T-helper 17 cell (primary cell): Measurements from ENCODE around the gene HGF. TPM values are rescaled to one million over a fixed set of nuclear protein-coding genes. Genes with fewer than 3 reads are reported as not detected.

Experiments
- ATAC-seq: fragments of 150-1000 bp; cut with Tn5 transposase; 2 replicates; pipeline ENCODE4 v1.10.0; 2021; ENCODE audit warnings: mild to moderate bottlenecking, moderate library complexity
- DNase-seq, 3 donors: peaks; one replicate each; pipeline versions ENCODE4 v3.0.0 to v3.0.0-alpha.2; 2020 to 2021
- H3K9me3 ChIP-seq: one replicate; pipeline ENCODE4 v1.7.0; 2013; ENCODE audit warnings: low read length, mild to moderate bottlenecking; ENCODE audit not compliant: control insufficient read depth, poor library complexity, severe bottlenecking
- H3K27ac Mint-ChIP-seq: one replicate; pipeline ENCODE4 v1.8.0; 2022; ENCODE audit warnings: mild to moderate bottlenecking, moderate library complexity, mixed read lengths
- H3K27me3 Mint-ChIP-seq: one replicate; pipeline ENCODE4 v1.8.0; 2022; ENCODE audit warnings: mixed read lengths
- H3K36me3 Mint-ChIP-seq: one replicate; pipeline ENCODE4 v1.8.0; 2022; ENCODE audit warnings: low read depth, mixed read lengths
- H3K4me1 Mint-ChIP-seq: one replicate; pipeline ENCODE4 v1.8.0; 2022; ENCODE audit warnings: mild to moderate bottlenecking, mixed read lengths
- H3K4me3 Mint-ChIP-seq: one replicate; pipeline ENCODE4 v1.8.0; 2022; ENCODE audit warnings: mild to moderate bottlenecking, moderate library complexity, mixed read lengths
- total RNA-seq, 4 donors: library from RNA in 2 of 4; stranded (reverse) in 2 of 4; gene quantifications; one replicate each; pipeline ENCODE4 v1.2.3 and lab custom pipeline; 2022 to 2026

HGF gene
- total RNA-seq, 2 donors from 2014 or later, result 0.37 TPM; not detected in 1

DNA sequence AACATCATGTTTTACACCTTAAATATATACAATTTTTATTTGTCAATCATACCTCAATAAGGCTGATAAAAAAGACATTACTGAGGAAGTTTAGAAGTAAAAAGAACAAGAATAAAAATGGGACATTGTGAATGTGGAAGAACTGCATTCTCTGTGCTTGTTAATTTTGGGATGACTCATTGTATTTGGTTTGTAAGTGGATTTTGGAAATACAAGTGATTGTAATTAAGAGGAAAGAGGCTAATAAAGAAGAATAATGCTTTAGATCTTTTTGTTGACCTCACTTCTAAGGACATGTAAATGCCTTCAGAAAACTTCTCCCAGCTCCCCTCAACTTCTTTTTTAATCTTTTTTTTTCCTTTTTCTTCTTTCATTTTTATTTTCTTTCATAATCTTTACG, 76.0 kb downstream of the HGF start:
- H3K27ac Mint-ChIP-seq, result no peak overlapping the region
- ATAC-seq (no peak), DNase-seq (no peak)
- no peak overlapping the region for H3K4me3 Mint-ChIP-seq
- H3K9me3 ChIP-seq, result no peaks in the 10 kb centered on the region
- no peaks in the 10 kb centered on the region for H3K4me1 Mint-ChIP-seq
- H3K27me3 Mint-ChIP-seq, result no peaks in the 10 kb centered on the region
- H3K36me3 Mint-ChIP-seq, result no peaks in the 10 kb centered on the region

DNA sequence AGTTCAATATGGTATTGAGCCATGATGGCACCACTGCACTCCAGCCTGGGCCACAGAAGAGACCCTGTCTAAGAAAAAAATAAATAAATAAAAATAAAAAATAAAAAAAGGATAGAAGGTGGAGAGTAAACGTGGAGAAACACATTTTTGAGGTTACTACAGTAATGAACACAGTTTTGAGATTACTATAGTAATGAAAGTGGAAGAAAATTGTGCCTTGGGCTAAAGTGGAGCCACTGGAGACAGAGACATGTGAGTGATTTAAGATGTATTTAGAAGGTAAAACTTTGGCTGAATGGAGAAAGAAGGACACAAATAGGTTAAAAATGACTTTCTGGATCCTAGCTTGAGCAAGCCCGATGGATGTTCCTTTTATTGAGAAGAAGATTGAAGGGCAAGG, 76.8 kb downstream of the HGF start:
- no peak for ATAC-seq
- no peak for DNase-seq
- no peaks in the 10 kb centered on the region for H3K4me1 Mint-ChIP-seq
- H3K4me3 Mint-ChIP-seq, result no peak overlapping the region
- H3K9me3 ChIP-seq, result peaks cover 3% of the 10 kb centered on the region
- no peaks in the 10 kb centered on the region for H3K36me3 Mint-ChIP-seq
- no peaks in the 10 kb centered on the region for H3K27me3 Mint-ChIP-seq
- no peak overlapping the region for H3K27ac Mint-ChIP-seq

DNA sequence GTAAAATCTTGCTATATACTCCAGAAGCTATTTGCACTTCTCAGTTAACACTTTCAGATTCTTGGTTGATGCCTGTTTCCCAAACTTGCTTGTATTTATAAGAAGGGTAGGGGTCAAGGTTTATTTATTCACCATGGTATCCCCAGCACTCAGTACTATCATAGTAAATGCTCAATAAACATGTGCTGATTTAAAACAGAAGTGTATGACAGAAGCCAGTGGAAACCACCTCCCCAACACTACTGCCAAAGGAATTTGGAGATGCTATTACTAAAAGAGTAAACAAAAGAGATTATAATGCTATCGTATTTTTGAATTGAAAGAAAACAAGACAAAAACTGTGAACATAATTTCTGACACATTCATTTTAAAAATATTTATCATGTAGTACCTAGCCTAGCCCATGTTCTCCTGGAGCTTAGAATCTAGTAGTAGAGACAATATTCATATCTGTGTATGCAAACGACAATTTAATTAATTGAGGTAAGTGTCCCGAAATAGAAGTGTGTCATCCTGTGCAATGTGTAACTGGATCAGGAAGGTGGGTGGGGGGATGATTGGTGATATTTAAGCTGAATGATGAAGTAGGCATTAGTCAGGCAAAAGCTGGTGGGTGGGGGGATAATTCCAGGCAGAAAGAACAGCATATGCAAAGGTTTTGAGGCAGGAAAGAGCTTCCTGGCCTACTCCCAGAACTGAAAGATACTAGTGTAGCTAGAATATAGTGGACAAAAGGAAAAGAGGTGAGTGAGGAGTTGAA, 77.5 kb downstream of the HGF start:
- H3K4me1 Mint-ChIP-seq, result no peaks in the 10 kb centered on the region
- no peak for ATAC-seq
- no peak for DNase-seq
- H3K36me3 Mint-ChIP-seq, result no peaks in the 10 kb centered on the region
- no peak overlapping the region for H3K27ac Mint-ChIP-seq
- no peak overlapping the region for H3K4me3 Mint-ChIP-seq
- no peaks in the 10 kb centered on the region for H3K27me3 Mint-ChIP-seq
- H3K9me3 ChIP-seq, result peaks cover 3% of the 10 kb centered on the region

DNA sequence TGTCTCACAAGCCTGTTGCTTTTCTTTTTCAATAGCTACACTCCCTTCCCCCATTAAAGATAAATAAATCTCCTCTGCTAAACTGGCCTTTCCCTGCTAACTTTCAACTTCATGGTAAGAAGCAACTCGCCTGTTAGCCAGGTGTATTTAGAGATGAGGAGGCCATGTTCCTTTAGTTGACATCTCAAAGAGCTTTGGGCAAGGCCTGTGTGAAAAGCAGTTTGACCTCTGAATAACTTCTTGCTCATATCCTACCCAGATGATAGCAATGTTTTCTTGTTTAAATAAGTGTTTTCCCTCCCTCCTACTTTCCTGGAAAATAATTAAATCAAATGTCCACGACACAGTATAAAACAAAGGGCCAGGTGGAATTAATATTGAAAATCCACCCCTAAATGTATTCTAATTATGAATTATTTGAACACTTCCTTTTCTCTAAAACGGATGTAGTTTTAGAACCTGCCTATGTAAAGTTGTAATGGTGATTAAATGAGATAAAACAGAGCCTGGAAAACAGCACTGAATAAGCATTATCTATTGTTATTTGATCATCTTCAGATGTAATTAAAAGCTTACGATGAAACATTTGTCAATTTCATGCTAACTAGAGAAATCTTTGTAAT, 78.5 kb downstream of the HGF start:
- no peak for ATAC-seq
- Mint-ChIP-seq H3K36me3 (no peaks in the 10 kb centered on the region), H3K27ac (no peak overlapping the region), H3K4me1 (no peaks in the 10 kb centered on the region), H3K4me3 (no peak overlapping the region), H3K27me3 (no peaks in the 10 kb centered on the region)
- peaks cover 3% of the 10 kb centered on the region for H3K9me3 ChIP-seq
- no peak for DNase-seq

DNA sequence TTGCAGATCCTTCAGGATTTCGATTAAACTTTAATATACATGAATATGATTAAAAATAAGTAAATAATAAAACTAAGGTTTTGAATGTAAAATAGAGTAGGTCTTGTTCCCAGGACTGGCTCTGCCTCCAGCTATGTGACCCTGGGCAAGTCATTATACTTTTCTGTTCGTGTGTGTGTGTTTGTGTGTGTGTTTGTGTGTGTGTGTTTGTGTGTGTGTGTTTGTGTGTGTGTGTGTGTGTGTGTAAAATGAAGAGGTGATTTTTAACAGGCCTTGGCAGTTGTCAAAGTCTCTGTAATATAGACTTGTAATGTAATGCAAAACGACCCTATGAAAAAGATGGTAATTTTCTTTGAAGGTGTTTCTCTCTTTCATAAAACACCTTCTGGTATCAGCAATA, 79.2 kb downstream of the HGF start:
- H3K27ac Mint-ChIP-seq, result no peak overlapping the region
- ATAC-seq, result no peak
- no peaks in the 10 kb centered on the region for H3K27me3 Mint-ChIP-seq
- H3K4me3 Mint-ChIP-seq, result no peak overlapping the region
- H3K36me3 Mint-ChIP-seq, result no peaks in the 10 kb centered on the region
- DNase-seq, result no peak
- no peaks in the 10 kb centered on the region for H3K4me1 Mint-ChIP-seq
- H3K9me3 ChIP-seq, result peaks cover 3% of the 10 kb centered on the region

DNA sequence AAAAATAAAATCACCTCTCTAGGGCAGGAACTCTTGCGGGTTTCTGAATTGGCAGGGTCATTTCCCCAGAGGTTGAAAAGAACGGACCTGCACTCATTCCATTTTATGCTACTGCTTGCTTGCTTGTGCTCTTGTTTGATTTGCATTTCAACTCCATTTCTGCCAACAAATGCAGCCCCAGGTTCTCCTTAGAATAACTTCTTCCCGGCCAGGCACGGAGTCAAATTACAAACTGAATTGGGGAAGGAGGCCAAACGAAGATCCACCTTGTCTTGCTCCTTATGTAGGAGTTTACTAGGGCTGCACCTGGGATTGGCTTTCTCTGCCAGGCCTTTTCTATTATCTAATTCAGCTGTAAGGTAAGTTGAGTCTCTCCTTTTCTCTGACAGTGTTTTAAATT, 79.6 kb downstream of the HGF start:
- H3K4me1 Mint-ChIP-seq, result no peaks in the 10 kb centered on the region
- no peaks in the 10 kb centered on the region for H3K27me3 Mint-ChIP-seq
- H3K9me3 ChIP-seq, result peaks cover 3% of the 10 kb centered on the region
- no peak overlapping the region for H3K4me3 Mint-ChIP-seq
- DNase-seq (no peak), ATAC-seq (no peak)
- no peak overlapping the region for H3K27ac Mint-ChIP-seq
- no peaks in the 10 kb centered on the region for H3K36me3 Mint-ChIP-seq

DNA sequence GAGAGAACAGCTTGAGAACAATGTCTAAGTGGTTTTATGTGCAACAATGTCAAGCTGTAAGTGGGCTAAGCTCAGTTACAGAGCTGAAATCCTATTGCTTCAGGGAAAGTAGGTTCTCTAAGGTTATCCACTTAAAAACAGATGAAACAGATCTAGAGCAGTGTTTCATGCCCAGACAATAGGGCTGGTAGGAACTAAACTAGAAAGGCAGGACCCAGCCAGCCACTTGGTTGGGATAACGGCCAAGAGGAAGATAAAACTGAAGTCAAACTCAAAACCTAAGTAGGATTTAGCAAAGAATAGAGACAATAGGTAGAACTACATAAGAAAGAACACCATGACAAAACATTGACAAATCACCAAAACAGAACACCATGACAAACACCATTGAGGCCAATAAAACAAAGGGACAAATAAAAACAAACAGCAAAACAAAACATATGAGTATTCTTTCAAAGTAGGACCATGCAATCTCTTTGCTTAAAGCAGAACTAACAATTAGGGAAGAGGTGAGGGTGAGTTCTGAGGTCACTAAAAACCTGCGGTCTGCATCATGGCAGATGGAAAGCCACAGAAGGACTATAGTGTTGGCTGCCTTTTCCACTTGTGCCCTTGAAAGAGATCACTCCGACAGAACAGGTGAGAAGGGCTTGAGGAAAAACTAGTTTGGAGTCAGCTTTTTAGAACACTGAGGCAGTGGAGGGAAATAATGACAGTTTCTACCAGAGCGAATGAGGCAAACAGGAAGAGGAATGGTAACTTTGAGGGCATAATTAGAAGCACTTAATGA, 81.0 kb downstream of the HGF start:
- DNase-seq, result no peak
- no peaks in the 10 kb centered on the region for H3K27me3 Mint-ChIP-seq
- H3K27ac Mint-ChIP-seq, result no peak overlapping the region

DNA sequence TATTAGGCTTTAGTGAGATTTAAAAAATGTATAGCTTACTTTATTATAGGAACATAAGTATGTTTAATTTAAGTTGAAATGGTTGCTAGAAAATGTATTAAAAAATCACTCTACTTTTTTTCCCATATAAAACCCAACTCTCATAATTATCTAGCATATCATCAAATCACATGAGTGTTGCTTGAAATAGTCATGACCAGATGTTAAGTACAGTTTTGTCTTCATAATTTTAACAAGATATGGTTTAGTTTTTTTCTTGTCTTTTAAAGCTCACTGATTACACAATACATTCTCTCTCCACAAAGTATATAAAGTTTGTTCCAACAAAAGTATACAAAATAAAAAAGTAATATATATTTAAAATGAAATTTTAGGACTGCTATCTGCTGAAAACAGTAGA, 82.8 kb downstream of the HGF start:
- no peak overlapping the region for H3K27ac Mint-ChIP-seq
- H3K27me3 Mint-ChIP-seq, result no peaks in the 10 kb centered on the region
- no peaks in the 10 kb centered on the region for H3K36me3 Mint-ChIP-seq
- H3K4me3 Mint-ChIP-seq, result no peak overlapping the region
- no peak for DNase-seq
- H3K4me1 Mint-ChIP-seq, result no peaks in the 10 kb centered on the region
- no peak for ATAC-seq
- peaks cover 3% of the 10 kb centered on the region for H3K9me3 ChIP-seq

More for the DNA sequence above, 81.0 kb downstream of the HGF start:
- Mint-ChIP-seq H3K4me1 (no peaks in the 10 kb centered on the region), H3K4me3 (no peak overlapping the region), H3K36me3 (no peaks in the 10 kb centered on the region)
- H3K9me3 ChIP-seq, result peaks cover 3% of the 10 kb centered on the region
- no peak for ATAC-seq

DNA sequence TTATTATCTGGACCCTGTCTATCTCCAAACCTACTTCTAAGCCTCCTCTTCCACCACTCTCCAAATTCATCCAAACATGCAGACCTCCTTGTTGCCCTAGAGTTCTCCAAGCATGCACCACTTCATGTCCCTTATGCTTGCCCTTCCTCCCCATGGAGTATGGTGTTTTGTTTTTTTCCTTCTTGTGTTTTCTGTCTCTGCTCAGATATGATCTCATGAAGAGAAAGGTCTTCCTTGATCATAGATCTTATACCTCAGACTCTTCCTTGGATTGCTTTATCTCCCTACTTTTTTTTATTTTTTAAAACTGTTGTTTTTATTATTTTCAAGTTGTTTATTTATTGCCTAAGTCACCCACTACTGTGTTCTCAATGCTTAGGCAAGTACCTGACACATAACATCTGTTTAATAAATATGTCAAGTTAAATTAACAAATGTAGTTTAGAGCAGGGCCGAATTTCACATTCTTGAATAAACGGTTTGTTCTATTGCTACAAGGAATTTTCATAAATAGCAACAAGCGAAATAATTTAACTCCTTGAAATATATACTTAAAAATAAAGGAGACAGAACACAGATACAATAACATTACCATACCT, 84.5 kb downstream of the HGF start:
- no peak for ATAC-seq

DNA sequence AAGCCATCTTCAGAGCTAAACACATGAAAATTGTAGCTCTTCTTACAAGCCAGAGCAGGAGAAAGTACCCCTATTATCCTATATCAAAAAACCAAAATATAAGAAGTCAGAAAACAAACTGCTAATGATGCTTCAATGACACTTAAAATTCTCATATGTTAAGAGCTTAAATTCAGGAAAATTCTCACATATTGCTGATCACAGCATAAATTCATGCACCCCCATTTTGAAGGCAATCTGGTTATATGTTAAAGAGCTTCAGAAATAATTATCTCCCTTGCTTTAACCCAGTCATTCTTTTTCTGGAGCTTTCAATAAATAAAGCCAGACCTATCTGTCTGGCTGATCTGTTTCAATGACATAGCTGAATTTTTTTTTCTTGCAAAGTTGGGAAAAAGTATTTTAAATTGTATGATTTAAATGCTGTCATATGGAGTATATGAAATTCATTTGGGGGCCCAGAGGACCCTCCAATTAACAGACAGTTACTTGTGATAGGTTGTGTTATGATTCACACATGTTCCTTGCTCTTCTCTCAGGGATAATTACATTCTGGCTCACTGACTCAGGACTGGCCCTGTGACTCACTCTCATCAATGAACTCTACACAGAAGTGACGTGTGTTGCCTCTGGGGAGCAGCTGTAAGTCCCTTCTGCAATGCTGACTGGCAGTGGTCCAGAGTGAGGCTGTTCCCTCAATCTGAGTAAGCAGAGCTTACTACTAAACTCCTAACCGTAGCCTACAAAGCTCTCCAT, 85.2 kb downstream of the HGF start:
- no peak overlapping the region for H3K4me3 Mint-ChIP-seq
- H3K9me3 ChIP-seq, result peaks cover 3% of the 10 kb centered on the region
- H3K4me1 Mint-ChIP-seq, result no peaks in the 10 kb centered on the region
- H3K27me3 Mint-ChIP-seq, result no peaks in the 10 kb centered on the region
- no peak overlapping the region for H3K27ac Mint-ChIP-seq
- ATAC-seq (no peak), DNase-seq (no peak)
- H3K36me3 Mint-ChIP-seq, result no peaks in the 10 kb centered on the region

More for the DNA sequence above, 84.5 kb downstream of the HGF start:
- no peaks in the 10 kb centered on the region for H3K4me1 Mint-ChIP-seq
- no peaks in the 10 kb centered on the region for H3K36me3 Mint-ChIP-seq
- peaks cover 3% of the 10 kb centered on the region for H3K9me3 ChIP-seq
- no peak overlapping the region for H3K27ac Mint-ChIP-seq
- DNase-seq, result no peak
- no peaks in the 10 kb centered on the region for H3K27me3 Mint-ChIP-seq
- H3K4me3 Mint-ChIP-seq, result no peak overlapping the region

DNA sequence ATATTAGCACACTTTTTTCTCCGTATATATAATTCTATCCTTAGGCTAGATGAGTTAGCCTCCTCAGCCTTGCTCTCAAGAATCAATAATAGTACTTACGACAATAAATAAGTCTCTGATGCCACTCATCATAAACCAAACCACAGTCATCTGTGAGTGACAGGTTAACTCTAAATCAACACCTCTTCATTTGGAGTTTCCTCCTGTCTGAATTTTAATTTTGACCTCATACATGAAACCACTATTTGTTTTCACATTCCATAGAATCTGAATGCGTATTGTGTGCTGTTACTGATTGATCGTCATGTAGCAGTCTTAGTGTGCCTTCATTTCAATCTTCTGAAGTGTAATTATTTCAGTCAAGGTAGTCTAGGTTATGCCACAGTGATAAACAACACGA, 85.8 kb downstream of the HGF start:
- peaks cover 3% of the 10 kb centered on the region for H3K9me3 ChIP-seq
- Mint-ChIP-seq H3K27me3 (no peaks in the 10 kb centered on the region), H3K36me3 (no peaks in the 10 kb centered on the region), H3K27ac (no peak overlapping the region), H3K4me1 (no peaks in the 10 kb centered on the region), H3K4me3 (no peak overlapping the region)
- DNase-seq, result no peak
- ATAC-seq, result no peak

DNA sequence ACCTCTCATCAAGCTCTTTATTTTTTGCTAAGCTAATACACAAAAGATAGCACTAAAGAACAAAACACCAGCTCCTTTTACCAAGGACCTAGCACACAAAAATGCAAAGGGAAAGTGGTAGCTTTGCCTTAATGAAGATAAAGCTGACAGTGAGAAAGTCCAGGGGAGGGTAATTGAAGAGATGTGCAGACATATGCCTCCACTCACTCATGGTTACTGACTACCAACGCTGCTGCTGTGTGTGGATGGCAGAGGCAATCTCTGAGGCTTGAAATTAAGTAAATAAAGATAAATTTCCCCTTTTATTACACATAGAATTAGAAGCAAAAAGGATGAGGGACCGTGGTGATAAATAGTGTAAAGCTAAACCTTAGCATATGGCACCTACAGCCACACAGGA, 87.0 kb downstream of the HGF start:
- DNase-seq (no peak), ATAC-seq (no peak)
- no peaks in the 10 kb centered on the region for H3K27me3 Mint-ChIP-seq
- no peak overlapping the region for H3K4me3 Mint-ChIP-seq
- H3K36me3 Mint-ChIP-seq, result no peaks in the 10 kb centered on the region
- no peaks in the 10 kb centered on the region for H3K4me1 Mint-ChIP-seq
- no peak overlapping the region for H3K27ac Mint-ChIP-seq
- no peaks in the 10 kb centered on the region for H3K9me3 ChIP-seq

DNA sequence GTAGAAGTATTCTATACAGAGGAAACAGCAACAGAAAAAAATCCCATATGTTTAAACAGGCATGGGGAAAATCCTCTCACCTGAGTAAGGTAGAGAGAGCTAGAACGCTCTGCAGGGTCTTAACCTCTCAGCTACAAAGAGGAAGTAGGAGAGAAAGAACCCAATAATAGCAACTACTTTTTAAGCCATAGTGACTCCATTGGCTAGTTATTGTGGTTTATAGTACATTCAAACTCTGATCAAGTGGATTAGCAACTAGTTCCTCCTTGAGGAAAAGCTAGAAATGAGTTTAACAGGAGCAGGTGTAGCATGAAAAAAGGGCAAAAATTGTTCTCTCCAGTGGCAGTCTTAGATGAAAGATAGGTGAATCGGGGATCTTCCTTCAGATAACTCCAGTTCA, 89.7 kb downstream of the HGF start:
- Mint-ChIP-seq H3K27me3 (no peaks in the 10 kb centered on the region), H3K27ac (no peak overlapping the region), H3K36me3 (no peaks in the 10 kb centered on the region), H3K4me1 (no peaks in the 10 kb centered on the region), H3K4me3 (no peak overlapping the region)
- DNase-seq (no peak), ATAC-seq (no peak)
- no peaks in the 10 kb centered on the region for H3K9me3 ChIP-seq
